H1 (cell line): Measurements from ENCODE around the gene ADAM12.

Source experiments
- CTCF ChIP-seq, 3 experiments: IDR thresholded peaks; 1 replicate in 2 of 3; 2 replicates in 1 of 3; pipeline versions ENCODE4 v1.5.1 to v1.6.1; 2011; ENCODE audit warnings: low read length in 3 of 3, mild to moderate bottlenecking in 3 of 3, inconsistent platforms in 2 of 3, low read depth in 1 of 3, moderate library complexity in 1 of 3; ENCODE audit not compliant: insufficient read depth in 1 of 3; ENCODE audit errors: control extremely low read depth in 1 of 3
- HDAC2 ChIP-seq, 2 experiments: fragments of 300-600 bp in 1 of 2; sonication (generic) in 1 of 2; IDR thresholded peaks; 2 replicates each; pipeline ENCODE4 v1.6.1; 2011 to 2012; ENCODE audit warnings: low read depth in 2 of 2, low read length in 2 of 2, mild to moderate bottlenecking in 2 of 2, moderate library complexity in 2 of 2, borderline replicate concordance in 1 of 2, inconsistent platforms in 1 of 2
- POLR2AphosphoS5 ChIP-seq: IDR thresholded peaks from 2 replicates; pipeline ENCODE4 v1.6.1; 2011; ENCODE audit warnings: low read depth, low read length

GRCh38 chr10:126133082-126133620 is 255.1 kb downstream of the ADAM12 start:
- TF ChIP-seq HDAC2 (IDR thresholded peaks at IDR 0.05; ENCODE audit: borderline replicate concordance in 1 of 2, low read depth in 2 of 2, low read length in 2 of 2) (no peak), CTCF (IDR thresholded peaks at IDR 0.05; ENCODE audit: control extremely low read depth in 1 of 3, insufficient read depth in 1 of 3, low read depth in 1 of 3, low read length in 3 of 3) (no peak), POLR2AphosphoS5 (no peak)
